Vagina (tissue), 2 donors: ENCODE measurements around the gene UNC93B1.

Source experiments
- POLR2A ChIP-seq, 2 donors: fragments of 450-650 bp; IDR thresholded peaks; one replicate each; pipeline ENCODE4 v1.6.1; 2017; ENCODE audit warnings: antibody characterized with exemption in 2 of 2, mild to moderate bottlenecking in 2 of 2, moderate library complexity in 2 of 2
- POLR2AphosphoS5 ChIP-seq, 2 donors: sonication (generic); formaldehyde crosslinking; IDR thresholded peaks; one replicate each; pipeline ENCODE4 v1.9.0; 2017; ENCODE audit warnings: antibody characterized with exemption in 2 of 2, mild to moderate bottlenecking in 2 of 2, low read depth in 1 of 2; ENCODE audit not compliant: insufficient read depth in 1 of 2
- TF ChIP-seq, protein P1 (sequence below), 3 experiments: fragments of 450-650 bp in 2 of 3; fragments of 200-600 bp in 1 of 3; sonication (generic) in 1 of 3; IDR thresholded peaks; one replicate each; pipeline ENCODE4 v1.5.1; 2017 to 2019; ENCODE audit warnings: antibody characterized with exemption in 3 of 3, mild to moderate bottlenecking in 2 of 3, moderate library complexity in 2 of 3

DNA sequence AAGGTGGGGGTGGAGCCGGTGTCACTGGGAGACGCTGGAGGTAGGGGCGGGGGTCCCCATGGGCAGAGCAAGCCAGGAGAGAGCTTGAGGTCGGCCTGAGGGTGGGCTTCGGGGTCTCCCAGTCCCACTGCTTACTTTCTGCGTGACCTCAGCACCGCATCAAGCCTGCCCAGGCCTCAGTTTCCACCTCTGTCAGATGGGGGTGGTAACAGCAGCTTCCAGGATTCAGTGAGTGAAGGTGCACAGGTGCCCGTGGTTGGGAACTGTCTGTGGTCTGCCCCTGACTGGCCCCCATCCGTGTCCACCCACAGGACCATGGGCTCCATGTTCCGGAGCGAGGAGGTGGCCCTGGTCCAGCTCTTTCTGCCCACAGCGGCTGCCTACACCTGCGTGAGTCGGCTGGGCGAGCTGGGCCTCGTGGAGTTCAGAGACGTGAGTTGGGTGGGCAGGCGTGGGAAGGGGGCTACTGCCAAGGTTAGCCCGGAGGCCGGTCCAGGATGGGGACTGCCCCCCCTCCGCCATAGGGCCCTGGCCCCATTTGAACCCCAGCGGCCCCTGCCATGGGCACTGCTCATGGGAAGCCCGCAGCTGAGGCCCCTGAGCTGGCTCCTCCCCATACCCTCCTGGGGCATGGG lies 37.2 kb upstream of the UNC93B1 start:
- TF ChIP-seq POLR2A (IDR thresholded peaks at IDR 0.05) (no peak), POLR2AphosphoS5 (IDR thresholded peaks at IDR 0.05; ENCODE audit: insufficient read depth in 1 of 2, low read depth in 1 of 2) (no peak)
- TF ChIP-seq, protein P1, sequence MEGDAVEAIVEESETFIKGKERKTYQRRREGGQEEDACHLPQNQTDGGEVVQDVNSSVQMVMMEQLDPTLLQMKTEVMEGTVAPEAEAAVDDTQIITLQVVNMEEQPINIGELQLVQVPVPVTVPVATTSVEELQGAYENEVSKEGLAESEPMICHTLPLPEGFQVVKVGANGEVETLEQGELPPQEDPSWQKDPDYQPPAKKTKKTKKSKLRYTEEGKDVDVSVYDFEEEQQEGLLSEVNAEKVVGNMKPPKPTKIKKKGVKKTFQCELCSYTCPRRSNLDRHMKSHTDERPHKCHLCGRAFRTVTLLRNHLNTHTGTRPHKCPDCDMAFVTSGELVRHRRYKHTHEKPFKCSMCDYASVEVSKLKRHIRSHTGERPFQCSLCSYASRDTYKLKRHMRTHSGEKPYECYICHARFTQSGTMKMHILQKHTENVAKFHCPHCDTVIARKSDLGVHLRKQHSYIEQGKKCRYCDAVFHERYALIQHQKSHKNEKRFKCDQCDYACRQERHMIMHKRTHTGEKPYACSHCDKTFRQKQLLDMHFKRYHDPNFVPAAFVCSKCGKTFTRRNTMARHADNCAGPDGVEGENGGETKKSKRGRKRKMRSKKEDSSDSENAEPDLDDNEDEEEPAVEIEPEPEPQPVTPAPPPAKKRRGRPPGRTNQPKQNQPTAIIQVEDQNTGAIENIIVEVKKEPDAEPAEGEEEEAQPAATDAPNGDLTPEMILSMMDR (IDR thresholded peaks at IDR 0.05), result no peak
